Hepatocyte (in vitro differentiated cells): ENCODE results near the gene FBXL13.

ENCODE experiments used
- CTCF ChIP-seq: fragments of 200-600 bp; sonication (generic); IDR thresholded peaks from 2 replicates; pipeline ENCODE4 v1.5.1; 2016; ENCODE audit warnings: antibody characterized with exemption, mild to moderate bottlenecking; ENCODE audit not compliant: poor library complexity
- EZH2 ChIP-seq: fragments of 200-600 bp; sonication (generic); IDR thresholded peaks from 2 replicates; pipeline ENCODE4 v1.6.1; 2016; ENCODE audit warnings: antibody characterized with exemption, mild to moderate bottlenecking, borderline replicate concordance

- TF ChIP-seq CTCF = no peak
- TF ChIP-seq EZH2 = no peak
Measured at GRCh38 chr7:103031024-103031423, 43.6 kb downstream of the FBXL13 start.
